Keratinocyte (primary cell): Measurements from ENCODE around the gene TRAF3. TPM values are rescaled to one million over a fixed set of nuclear protein-coding genes. Genes with fewer than 3 reads are reported as not detected.
A peak's percentile ranks its signal among the peaks of the same experiment; 100 is the strongest.

Experiments
- DNase-seq: peaks from one replicate; pipeline ENCODE4 v3.0.0-alpha.2; 2011; ENCODE audit warnings: low read depth, missing footprints, low spot score
- FAIRE-seq: peaks from 2 replicates; lab custom pipeline; 2011; peaks lifted over from hg19 to GRCh38; lab: Jason Lieb, UNC
- H2AFZ ChIP-seq: 2 replicates; pipeline ENCODE4 v1.6.0; 2012; ENCODE audit warnings: low read length, control low read depth, inconsistent platforms; ENCODE audit not compliant: control insufficient read depth
- H3K27ac ChIP-seq: 2 replicates; pipeline ENCODE4 v1.5.1; 2011; ENCODE audit warnings: low read length; ENCODE audit not compliant: control insufficient read depth, insufficient read depth
- H3K27me3 ChIP-seq: 3 replicates; pipeline ENCODE4 v1.6.0; 2011; ENCODE audit warnings: low read length; ENCODE audit not compliant: control insufficient read depth, insufficient read depth; ENCODE audit errors: extremely low read depth
- H3K36me3 ChIP-seq, 2 experiments: 2 replicates in 1 of 2; 3 replicates in 1 of 2; pipeline ENCODE4 v1.5.1; 2011; ENCODE audit warnings: low read length in 2 of 2, mild to moderate bottlenecking in 1 of 2; ENCODE audit not compliant: control insufficient read depth in 2 of 2, insufficient read depth in 2 of 2; ENCODE audit errors: extremely low read depth in 1 of 2
- H3K4me1 ChIP-seq: 3 replicates; pipeline ENCODE4 v1.5.1; 2011; ENCODE audit warnings: low read length; ENCODE audit not compliant: control insufficient read depth, insufficient read depth; ENCODE audit errors: extremely low read depth
- H3K4me2 ChIP-seq: 3 replicates; pipeline ENCODE4 v1.6.0; 2011; ENCODE audit warnings: low read depth, low read length; ENCODE audit not compliant: control insufficient read depth, insufficient read depth; ENCODE audit errors: extremely low read depth
- H3K4me3 ChIP-seq, 3 experiments: fragments of 200-600 bp in 1 of 3; sonication (generic) in 1 of 3; 2 replicates in 2 of 3; 3 replicates in 1 of 3; pipeline ENCODE4 v1.5.1; 2011 to 2016; ENCODE audit warnings: low read length in 3 of 3, mild to moderate bottlenecking in 3 of 3, control low read depth in 2 of 3, inconsistent platforms in 1 of 3, low read depth in 1 of 3, mixed read lengths in 1 of 3, mixed run types in 1 of 3, moderate library complexity in 1 of 3; ENCODE audit not compliant: control insufficient read depth in 2 of 3, insufficient read depth in 2 of 3; ENCODE audit errors: extremely low read depth in 1 of 3
- H3K79me2 ChIP-seq: 2 replicates; pipeline ENCODE4 v1.6.0; 2012; ENCODE audit warnings: low read length; ENCODE audit not compliant: control insufficient read depth, insufficient read depth
- H3K9ac ChIP-seq: 3 replicates; pipeline ENCODE4 v1.6.0; 2011; ENCODE audit warnings: low read length; ENCODE audit not compliant: control insufficient read depth, insufficient read depth; ENCODE audit errors: extremely low read depth
- H3K9me1 ChIP-seq: 3 replicates; pipeline ENCODE4 v1.6.0; 2011; ENCODE audit warnings: low read length; ENCODE audit not compliant: control insufficient read depth, insufficient read depth; ENCODE audit errors: extremely low read depth
- H3K9me3 ChIP-seq: 2 replicates; pipeline ENCODE4 v1.5.1; 2012; ENCODE audit warnings: low read depth, low read length; ENCODE audit not compliant: control insufficient read depth
- H4K20me1 ChIP-seq: 3 replicates; pipeline ENCODE4 v1.6.0; 2011; ENCODE audit warnings: low read length; ENCODE audit not compliant: control insufficient read depth, insufficient read depth; ENCODE audit errors: extremely low read depth
- CTCF ChIP-seq, 3 experiments: IDR thresholded peaks in 1 of 3; conservative IDR thresholded peaks in 1 of 3; optimal IDR thresholded peaks in 1 of 3; 2 replicates in 2 of 3; 3 replicates in 1 of 3; pipeline versions ENCODE3 to v1.5.1; 2011; ENCODE audit warnings: low read length in 3 of 3, mild to moderate bottlenecking in 3 of 3, moderate library complexity in 2 of 3, control low read depth in 1 of 3, inconsistent platforms in 1 of 3; ENCODE audit not compliant: insufficient read depth in 2 of 3; ENCODE audit errors: extremely low read depth in 1 of 3
- EZH2 ChIP-seq: IDR thresholded peaks from one replicate; pipeline ENCODE4 v1.6.1; 2012; ENCODE audit warnings: inconsistent platforms, mild to moderate bottlenecking, low read length, moderate library complexity
- dilution Hi-C: fragments of 300-500 bp; cut with MboI; formaldehyde crosslinking; loops from one replicate; pipeline ENCODE4 v1.7.0; 2020; ENCODE audit warnings: low sequenced_read_pairs; ENCODE audit not compliant: extremely low pct_ligation_motif_present
- polyA plus RNA-seq, 5 experiments: library from polyadenylated mRNA; depleted of rRNA in 3 of 5; stranded (reverse) in 3 of 5; stranded (forward) in 1 of 5; unstranded in 1 of 5; fragments of >200 nt; gene quantifications; 1 replicate in 1 of 5; 2 replicates in 3 of 5; 3 replicates in 1 of 5; pipeline versions ENCODE4 v1.2.1 to v1.2.3, GENCODE V29; 2011 to 2012; ENCODE audit warnings: missing spikeins in 2 of 5, low read depth in 1 of 5, low replicate concordance in 1 of 5

TRAF3 gene
- polyA plus RNA-seq, 1 donor (not counting 4 experiments of a cell fraction or from before 2014, with no cell fraction given): 12.5 TPM

- TF ChIP-seq CTCF (optimal IDR thresholded peaks at IDR 0.05 in 1 of 3, IDR thresholded peaks at IDR 0.05 in 1 of 3, conservative IDR thresholded peaks at IDR 0.05 in 1 of 3; ENCODE audit: extremely low read depth in 1 of 3, insufficient read depth in 2 of 3, low read length in 3 of 3): no peak
- TF ChIP-seq EZH2: peak; percentile 96
- Histone ChIP-seq H3K4me3 (peak overlapping the region in 2 of 3 experiments; percentile 29 to 64), H3K4me2 (peak overlapping the region; percentile 60), H4K20me1 (peaks cover 3% of the 10 kb centered on the region), H3K27ac (no peak overlapping the region), H3K9ac (no peak overlapping the region), H3K9me1 (no peaks in the 10 kb centered on the region), H3K36me3 (peaks cover 4 to 6% of the 10 kb centered on the region in 2 experiments), H3K27me3 (peaks cover 21% of the 10 kb centered on the region), H3K79me2 (no peaks in the 10 kb centered on the region), H3K4me1 (peaks cover 19% of the 10 kb centered on the region), H3K9me3 (no peaks in the 10 kb centered on the region), H2AFZ (no peak overlapping the region)
- DNase-seq (no peak), FAIRE-seq (no peak)
- dilution Hi-C loops: no loop called here
Observed at GRCh38 chr14:102929241-102930137, 152.2 kb downstream of the TRAF3 start.

GRCh38 chr14:102930138-102930752 is 153.0 kb downstream of the TRAF3 start:
- peaks cover 20% of the 10 kb centered on the region for H3K27me3 ChIP-seq
- H3K9me3 ChIP-seq: no peaks in the 10 kb centered on the region
- no peaks in the 10 kb centered on the region for H3K79me2 ChIP-seq
- H3K4me2 ChIP-seq: peak overlapping the region; percentile 60
- peaks cover 19% of the 10 kb centered on the region for H3K4me1 ChIP-seq
- H2AFZ ChIP-seq: no peak overlapping the region
- no peak overlapping the region for H3K9ac ChIP-seq
- peaks cover 4 to 6% of the 10 kb centered on the region in 2 experiments for H3K36me3 ChIP-seq
- no peaks in the 10 kb centered on the region for H3K9me1 ChIP-seq
- TF ChIP-seq EZH2 (no peak), CTCF (optimal IDR thresholded peaks at IDR 0.05 in 1 of 3, IDR thresholded peaks at IDR 0.05 in 1 of 3, conservative IDR thresholded peaks at IDR 0.05 in 1 of 3; ENCODE audit: extremely low read depth in 1 of 3, insufficient read depth in 2 of 3, low read length in 3 of 3) (no peak)
- H3K4me3 ChIP-seq: no peak overlapping the region
- dilution Hi-C loops: no loop called here
- DNase-seq (no peak), FAIRE-seq (no peak)
- H3K27ac ChIP-seq: no peak overlapping the region
- H4K20me1 ChIP-seq: peaks cover 3% of the 10 kb centered on the region
